Stimulated activated naive B cell treated with anti-CD40 and anti-IgM and Interleukin-4, amounts not matched to agents 10 μg/mL and 1 μg/mL and 100 μg/mL, for 72 hours (primary cell): ENCODE results near the gene PRR33.

Experiments used
- ATAC-seq, 2 donors: fragments of 150-1000 bp; cut with Tn5 transposase; replicated peaks; 2 replicates each; pipeline ENCODE4 v1.10.0; 2021; ENCODE audit warnings: moderate library complexity in 1 of 2
- DNase-seq: peaks from one replicate; pipeline ENCODE4 v3.0.0; 2021
- H3K27ac Mint-ChIP-seq: one replicate; pipeline ENCODE4 v1.8.0; 2022; ENCODE audit warnings: mild to moderate bottlenecking, mixed read lengths
- H3K27me3 Mint-ChIP-seq, 2 donors: one replicate each; pipeline ENCODE4 v1.8.0; 2022; ENCODE audit warnings: mixed read lengths in 2 of 2
- H3K36me3 Mint-ChIP-seq, 2 donors: one replicate each; pipeline ENCODE4 v1.8.0; 2022; ENCODE audit warnings: mixed read lengths in 2 of 2, mild to moderate bottlenecking in 1 of 2
- H3K4me1 Mint-ChIP-seq, 2 donors: one replicate each; pipeline ENCODE4 v1.8.0; 2022; ENCODE audit warnings: mixed read lengths in 2 of 2, mild to moderate bottlenecking in 1 of 2
- H3K4me3 Mint-ChIP-seq, 2 donors: one replicate each; pipeline ENCODE4 v1.8.0; 2022; ENCODE audit warnings: mild to moderate bottlenecking in 2 of 2, mixed read lengths in 2 of 2, moderate library complexity in 1 of 2
- H3K9me3 Mint-ChIP-seq, 2 donors: one replicate each; pipeline ENCODE4 v1.8.0; 2022; ENCODE audit warnings: mixed read lengths in 2 of 2, mild to moderate bottlenecking in 1 of 2

The PRR33 gene

GRCh38 chr11:1854132-1854948, 37.4 kb downstream of the PRR33 start:
- H3K36me3 Mint-ChIP-seq: peaks cover 7 to 28% of the 10 kb centered on the region in 2 donors
- DNase-seq (peak; percentile 68), ATAC-seq (peak; percentile 46 to 51)
- no peaks in the 10 kb centered on the region for H3K9me3 Mint-ChIP-seq
- peaks cover 54 to 85% of the 10 kb centered on the region in 2 donors for H3K4me1 Mint-ChIP-seq
- H3K4me3 Mint-ChIP-seq: peak overlapping the region; percentile 89 to 96
- H3K27ac Mint-ChIP-seq: peak overlapping the region; percentile 96
- H3K27me3 Mint-ChIP-seq: no peaks in the 10 kb centered on the region

GRCh38 chr11:1853376-1854131, 38.1 kb downstream of the PRR33 start:
- peaks cover 57 to 90% of the 10 kb centered on the region in 2 donors for H3K4me1 Mint-ChIP-seq

DNA sequence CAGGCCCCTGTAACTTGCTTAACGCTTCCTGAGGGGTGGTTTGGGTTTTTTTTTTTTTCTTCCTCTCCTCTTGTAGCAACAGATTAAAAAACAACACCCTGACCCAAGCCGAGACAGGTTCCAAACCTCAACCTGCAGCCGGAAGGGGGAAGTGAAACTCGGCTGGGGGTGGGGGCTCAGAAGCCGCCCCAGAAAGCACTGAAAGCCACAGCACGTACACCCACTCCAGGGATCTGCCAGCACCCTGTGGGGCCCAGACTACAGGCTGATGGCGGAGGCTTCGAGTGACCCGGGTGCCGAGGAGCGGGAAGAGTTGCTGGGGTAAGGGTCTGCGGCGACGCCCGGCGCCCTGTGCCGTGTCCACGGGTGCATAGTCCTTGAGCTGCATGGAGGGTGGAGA, 38.8 kb downstream of the PRR33 start, which contains the start of gene LSP1:
LSP1 (plus strand) TSS at position 208 of the 400 bp plus-strand sequence; CDS start at position 269, 61 bp downstream.
- ATAC-seq: peak; percentile 60 to 72
- no peaks in the 10 kb centered on the region for H3K9me3 Mint-ChIP-seq
- H3K27ac Mint-ChIP-seq: peak within 1 kb of the TSS; percentile 96

More at GRCh38 chr11:1853376-1854131, 38.1 kb downstream of the PRR33 start:
- Mint-ChIP-seq H3K27me3 (no peaks in the 10 kb centered on the region), H3K9me3 (no peaks in the 10 kb centered on the region), H3K36me3 (peaks cover 4 to 25% of the 10 kb centered on the region in 2 donors), H3K4me3 (peak overlapping the region; percentile 89 to 96), H3K27ac (peak overlapping the region; percentile 96)
- no peak for ATAC-seq
- no peak for DNase-seq

DNA sequence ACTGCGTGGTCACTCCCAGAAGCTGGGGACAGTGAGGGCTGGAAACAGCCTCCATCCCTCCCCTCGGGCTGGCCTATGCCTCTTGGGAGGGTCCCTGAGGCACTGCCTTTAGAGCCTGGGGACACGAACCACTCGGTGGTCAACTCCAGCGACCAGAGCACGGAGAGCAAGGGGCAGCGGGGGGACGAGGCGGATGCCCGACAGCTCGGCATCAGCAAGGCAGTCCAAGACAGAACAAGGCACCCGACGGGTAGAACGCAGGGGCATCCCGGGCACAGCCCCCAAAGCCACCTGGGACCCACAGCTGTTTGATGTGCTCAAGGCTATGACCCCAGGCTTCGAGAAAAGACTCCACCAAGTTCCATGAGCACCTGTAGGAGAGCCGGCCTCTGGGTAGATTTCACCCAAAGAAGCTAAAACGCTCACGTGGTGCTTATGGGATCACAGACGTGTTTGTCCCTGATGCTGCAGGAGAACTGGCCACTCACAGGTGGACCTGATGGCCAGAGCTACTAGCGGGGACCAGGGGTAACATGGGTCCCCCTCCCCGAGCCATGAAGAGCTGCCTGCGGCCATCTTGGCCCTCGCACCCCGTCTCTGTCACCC, 39.3 kb downstream of the PRR33 start:
- no peak for DNase-seq
- Mint-ChIP-seq H3K36me3 (peaks cover 3 to 19% of the 10 kb centered on the region in 2 donors), H3K27ac (peak overlapping the region; percentile 96), H3K4me3 (peak overlapping the region; percentile 89 to 96), H3K9me3 (no peaks in the 10 kb centered on the region), H3K27me3 (no peaks in the 10 kb centered on the region), H3K4me1 (peaks cover 62 to 93% of the 10 kb centered on the region in 2 donors)
- no peak for ATAC-seq

More for the DNA sequence above, 38.8 kb downstream of the PRR33 start, which contains the start of gene LSP1:
- DNase-seq: peak; percentile 92
- H3K4me3 Mint-ChIP-seq: peak within 1 kb of the TSS; percentile 89 to 96
- no peaks in the 10 kb centered on the region for H3K27me3 Mint-ChIP-seq
- H3K36me3 Mint-ChIP-seq: peaks cover 4 to 19% of the 10 kb centered on the region in 2 donors
- H3K4me1 Mint-ChIP-seq: peaks cover 57 to 90% of the 10 kb centered on the region in 2 donors

DNA sequence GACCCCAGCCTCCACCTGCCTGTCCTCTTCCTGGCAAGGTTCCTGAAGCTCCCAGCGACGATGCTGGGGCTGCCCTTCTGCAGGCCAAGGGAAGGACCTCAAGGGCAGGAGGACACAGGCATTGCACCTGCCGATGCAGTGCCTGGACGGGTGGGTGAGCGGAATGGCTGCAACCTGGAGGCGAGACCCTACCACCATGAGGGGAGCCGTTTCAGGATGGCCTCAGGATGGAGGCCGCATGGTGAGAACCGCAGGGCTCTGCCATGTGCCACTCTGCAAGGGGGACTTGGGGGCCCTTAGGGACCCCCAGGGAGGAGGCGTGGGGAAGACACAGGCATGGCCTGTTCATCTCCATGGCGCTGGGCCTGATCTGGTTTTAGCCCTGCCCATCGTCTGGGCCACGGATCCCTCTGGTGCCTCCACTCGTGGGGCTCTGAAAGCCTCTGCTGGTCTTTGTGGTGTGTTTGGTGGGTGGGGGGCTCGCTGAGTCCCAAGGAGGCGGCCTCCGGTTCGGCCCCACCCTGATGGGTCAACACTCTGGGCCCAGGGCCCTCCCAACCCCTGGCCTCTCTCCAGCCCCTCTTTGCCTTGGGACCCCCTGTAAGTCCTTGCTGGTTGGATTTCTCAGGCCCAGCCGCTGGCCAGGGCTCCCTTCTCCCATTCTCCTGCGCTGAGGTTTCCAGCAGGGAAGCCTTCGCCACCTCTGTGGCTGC, 40.1 kb downstream of the PRR33 start:
- no peak for DNase-seq
- no peaks in the 10 kb centered on the region for H3K9me3 Mint-ChIP-seq
- H3K4me3 Mint-ChIP-seq: peak overlapping the region; percentile 58 to 96
- peaks cover 68 to 100% of the 10 kb centered on the region in 2 donors for H3K4me1 Mint-ChIP-seq
- H3K27me3 Mint-ChIP-seq: no peaks in the 10 kb centered on the region
- ATAC-seq: no peak
- H3K27ac Mint-ChIP-seq: peak overlapping the region; percentile 96
- H3K36me3 Mint-ChIP-seq: peaks cover 3 to 19% of the 10 kb centered on the region in 2 donors

GRCh38 chr11:1848640-1849430, 42.9 kb downstream of the PRR33 start:
- Mint-ChIP-seq H3K4me3 (no peak overlapping the region), H3K4me1 (peaks cover 77 to 100% of the 10 kb centered on the region in 2 donors)

DNA sequence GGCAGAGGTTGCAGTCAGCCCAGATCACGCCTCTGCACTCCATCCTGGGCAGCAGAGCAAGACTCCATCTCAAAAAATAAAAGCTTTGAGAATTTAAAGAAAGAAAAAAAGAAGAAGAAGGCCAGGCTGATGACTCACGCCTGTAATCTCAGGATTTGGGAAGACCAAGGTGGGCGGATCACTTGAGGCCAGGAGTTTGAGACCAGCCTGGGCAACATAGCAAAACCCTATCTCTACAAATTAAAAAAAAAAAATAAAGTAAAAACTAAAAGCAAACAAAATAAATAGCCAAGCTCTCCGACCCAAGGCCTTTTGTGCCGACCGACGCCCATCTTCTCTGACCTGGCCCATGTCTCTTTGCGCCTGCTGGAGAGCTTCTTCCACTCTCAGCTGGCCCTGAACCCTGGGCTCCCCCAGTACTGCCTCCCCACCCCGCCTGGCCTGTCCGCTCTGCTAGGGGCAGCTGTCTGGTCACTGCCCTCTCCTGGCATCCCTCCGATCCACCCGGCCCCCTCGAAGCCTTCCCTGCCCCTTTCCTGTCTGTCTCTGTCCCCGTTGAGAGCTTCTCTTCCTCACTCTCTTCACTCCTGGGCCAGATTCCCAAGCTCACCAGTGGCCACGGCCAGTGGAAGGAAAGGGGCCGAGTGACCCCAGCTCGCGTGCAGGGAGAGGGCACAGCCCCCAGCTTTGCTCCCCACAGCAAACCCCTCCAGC, 43.6 kb downstream of the PRR33 start:
- Mint-ChIP-seq H3K27ac (no peak overlapping the region), H3K4me1 (peaks cover 81 to 100% of the 10 kb centered on the region in 2 donors)

More at GRCh38 chr11:1848640-1849430, 42.9 kb downstream of the PRR33 start:
- peaks cover 3 to 10% of the 10 kb centered on the region in 2 donors for H3K36me3 Mint-ChIP-seq
- no peaks in the 10 kb centered on the region for H3K9me3 Mint-ChIP-seq
- DNase-seq (no peak), ATAC-seq (no peak)
- H3K27ac Mint-ChIP-seq: peak overlapping the region; percentile 96
- H3K27me3 Mint-ChIP-seq: no peaks in the 10 kb centered on the region

DNA sequence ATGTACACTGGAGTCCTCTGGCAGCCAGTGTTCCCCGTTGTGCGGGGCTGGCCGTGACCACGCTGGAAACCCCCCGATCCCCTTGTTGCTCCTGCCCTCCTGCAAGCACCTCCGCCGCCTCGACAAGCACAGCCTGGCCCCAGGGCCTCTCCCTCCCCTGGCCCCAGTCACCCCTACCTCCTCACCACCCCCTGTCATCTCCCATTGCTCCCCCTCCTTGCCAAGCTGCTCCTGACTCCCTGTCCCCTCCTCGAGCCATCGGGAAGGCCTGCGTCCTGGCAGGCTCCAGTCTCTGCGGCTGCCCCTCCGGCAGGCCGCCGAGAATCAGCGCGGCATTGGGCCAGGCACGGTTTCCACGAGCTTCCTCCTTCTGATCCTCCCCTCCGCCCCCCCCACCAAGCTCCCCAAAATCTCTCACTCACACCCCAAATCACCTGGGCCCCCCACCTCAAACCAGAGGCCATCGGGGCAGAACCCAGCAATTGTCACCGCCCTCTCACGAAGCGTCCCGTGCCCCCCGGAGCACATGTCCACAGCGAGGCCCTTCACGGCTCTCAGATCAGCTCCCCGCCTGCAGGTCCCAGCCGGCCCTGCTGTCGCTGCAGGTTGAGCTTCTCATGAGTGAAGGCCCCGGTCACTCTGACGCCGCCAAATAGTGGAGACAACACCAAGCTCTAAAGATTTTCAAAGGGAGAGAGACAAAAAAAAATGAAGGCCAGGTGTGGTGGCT, 44.5 kb downstream of the PRR33 start:
- Mint-ChIP-seq H3K9me3 (no peaks in the 10 kb centered on the region), H3K27me3 (no peaks in the 10 kb centered on the region), H3K4me3 (no peak overlapping the region), H3K4me1 (peaks cover 77 to 96% of the 10 kb centered on the region in 2 donors), H3K36me3 (no peaks in the 10 kb centered on the region), H3K27ac (no peak overlapping the region)
- no peak for ATAC-seq
- no peak for DNase-seq

More for the DNA sequence above, 43.6 kb downstream of the PRR33 start:
- no peak for ATAC-seq
- Mint-ChIP-seq H3K4me3 (no peak overlapping the region), H3K36me3 (peaks cover 2 to 3% of the 10 kb centered on the region in 2 donors), H3K27me3 (no peaks in the 10 kb centered on the region), H3K9me3 (no peaks in the 10 kb centered on the region)
- no peak for DNase-seq

DNA sequence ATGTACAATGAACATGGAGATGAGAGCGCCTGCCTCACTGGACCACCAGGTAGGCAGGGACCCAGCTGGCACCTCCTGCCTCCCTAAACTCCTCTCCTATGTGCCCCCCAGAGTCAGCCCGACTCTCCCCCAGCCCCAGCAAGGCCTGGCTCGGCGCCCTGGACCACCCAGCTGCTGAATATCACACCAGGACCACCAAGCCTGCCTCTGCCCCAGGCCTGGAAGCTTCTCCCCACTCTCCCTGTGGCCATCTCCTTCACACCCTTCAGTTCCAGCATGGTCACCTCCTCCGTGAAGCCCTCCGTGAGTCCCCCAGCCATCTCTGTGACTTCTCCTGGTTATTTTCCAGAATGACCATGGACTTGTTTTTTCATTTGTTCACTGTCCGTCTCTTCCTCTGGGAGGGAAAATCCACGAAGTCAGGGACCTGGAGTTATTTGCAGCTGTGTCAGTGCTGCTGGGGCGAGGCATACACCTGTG, 45.2 kb downstream of the PRR33 start:
- Mint-ChIP-seq H3K36me3 (no peaks in the 10 kb centered on the region), H3K9me3 (no peaks in the 10 kb centered on the region), H3K27me3 (no peaks in the 10 kb centered on the region), H3K27ac (peak overlapping the region; percentile 28), H3K4me3 (no peak overlapping the region), H3K4me1 (peaks cover 70 to 89% of the 10 kb centered on the region in 2 donors)
- DNase-seq: no peak
- no peak for ATAC-seq

DNA sequence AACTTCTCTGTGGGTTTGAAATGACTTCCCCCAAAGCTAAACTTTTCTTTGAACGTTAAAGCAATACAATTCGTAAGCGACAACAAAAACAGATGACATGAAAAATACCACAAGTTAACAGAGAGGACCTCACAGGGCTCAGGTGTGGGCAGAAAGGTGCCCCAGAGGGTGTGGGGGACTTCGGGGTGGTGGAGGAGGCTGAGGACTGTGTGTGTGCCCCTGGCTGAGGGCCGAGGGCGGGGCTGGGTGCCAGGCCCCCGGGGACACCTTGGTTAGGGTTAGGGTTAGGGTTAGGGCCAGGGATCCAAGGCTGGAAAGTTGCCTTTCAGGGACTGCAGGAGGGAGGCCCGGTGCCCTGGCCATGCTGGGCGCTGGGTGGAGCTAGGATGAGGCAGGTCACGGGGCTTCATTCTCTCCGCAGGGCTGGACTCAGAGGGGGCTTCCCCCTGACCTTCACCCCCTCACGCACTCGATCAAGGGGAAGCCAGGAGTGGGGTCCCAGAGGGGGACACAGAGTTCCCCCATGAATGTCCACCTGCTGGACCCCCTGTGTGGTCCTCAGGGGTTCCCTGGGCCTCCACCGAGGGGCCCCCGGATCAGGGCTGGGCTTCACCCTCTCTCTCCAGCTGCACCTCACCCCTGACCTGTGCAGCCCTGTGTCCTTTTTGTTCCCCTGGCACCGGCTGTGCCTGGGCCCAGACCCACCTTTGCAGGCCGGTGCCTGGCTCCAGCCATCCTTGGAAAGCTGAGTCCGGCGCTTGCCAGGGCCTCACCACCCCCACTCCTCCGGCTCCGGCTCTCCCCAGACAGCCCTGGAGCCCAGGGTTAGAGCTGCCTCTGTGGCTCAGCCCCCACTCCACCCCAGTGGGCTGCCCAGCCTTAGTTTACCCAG, 45.9 kb downstream of the PRR33 start:
- H3K27ac Mint-ChIP-seq: peak overlapping the region; percentile 43
- no peaks in the 10 kb centered on the region for H3K36me3 Mint-ChIP-seq
- ATAC-seq: peak in 1 of 2 donors; percentile 13
- H3K4me3 Mint-ChIP-seq: no peak overlapping the region
- H3K9me3 Mint-ChIP-seq: no peaks in the 10 kb centered on the region
- no peak for DNase-seq
- peaks cover 66 to 87% of the 10 kb centered on the region in 2 donors for H3K4me1 Mint-ChIP-seq
- no peaks in the 10 kb centered on the region for H3K27me3 Mint-ChIP-seq

- DNase-seq (no peak), ATAC-seq (no peak)
- Mint-ChIP-seq H3K4me1 (peaks cover 64 to 87% of the 10 kb centered on the region in 2 donors), H3K4me3 (peak overlapping the region; percentile 45 to 64), H3K27me3 (no peaks in the 10 kb centered on the region), H3K36me3 (no peaks in the 10 kb centered on the region), H3K27ac (peak overlapping the region; percentile 43), H3K9me3 (no peaks in the 10 kb centered on the region)
These were observed 46.6 kb downstream of the PRR33 start for GRCh38 chr11:1845095-1845429.
